GM13977 (cell line): Measurements from ENCODE around the gene NUDT19.

ENCODE experiments used
- DNase-seq: peaks from one replicate; pipeline ENCODE4 v3.0.0; 2012; ENCODE audit warnings: low spot score
- in situ Hi-C: fragments of 300-500 bp; cut with MboI; formaldehyde crosslinking; loops from one replicate; pipeline ENCODE4 v1.12.0; 2022; ENCODE audit warnings: low sequenced_read_pairs, low pct_unique_long_range_greater_than_20kb, mixed read lengths, inconsistent platforms; ENCODE audit not compliant: unreplicated experiment
- TF ChIP-seq, protein P1 (sequence below): IDR thresholded peaks from 2 replicates; pipeline ENCODE4 v1.5.1; 2012; ENCODE audit warnings: mild to moderate bottlenecking, control low read depth; ENCODE audit not compliant: insufficient read depth; ENCODE audit errors: extremely low read depth, missing control alignments

Gene NUDT19

DNA sequence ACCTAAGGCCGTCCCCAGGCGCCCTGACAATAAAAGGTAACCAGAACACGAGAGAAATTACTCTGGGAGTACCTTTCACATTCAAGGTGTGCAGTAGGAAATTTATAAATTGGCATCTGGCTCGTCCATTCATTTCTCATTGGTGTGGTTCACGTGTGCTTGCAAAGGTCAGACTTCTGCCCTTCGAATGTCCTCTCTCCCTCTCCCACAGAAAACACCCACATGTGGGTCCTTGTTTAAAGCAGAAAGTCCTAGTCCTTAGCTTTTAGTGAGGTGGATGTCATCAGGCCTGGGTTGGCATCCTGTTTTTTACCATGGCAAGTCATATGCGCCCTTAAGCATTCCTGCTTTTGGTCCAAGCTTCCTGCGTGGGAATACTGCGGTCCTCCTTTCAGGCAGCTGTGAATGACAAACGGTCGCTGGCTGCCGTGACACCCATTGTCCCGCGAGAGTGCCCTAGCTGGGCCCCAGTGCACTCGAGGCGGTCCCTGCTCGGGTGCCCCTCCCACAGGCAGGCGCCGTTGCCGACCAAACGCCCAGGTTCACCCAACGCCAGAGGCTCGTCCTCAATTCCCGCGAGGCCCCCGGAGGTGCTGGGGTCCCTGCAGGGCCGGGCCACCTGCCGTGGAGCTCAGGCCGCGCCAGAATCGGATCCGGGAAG, at the start of gene NUDT19:
NUDT19 (plus strand) TSS at position 531 of the 661 bp plus-strand sequence. CDS start 140 bp downstream, outside the sequence.
- TF ChIP-seq, protein P1, sequence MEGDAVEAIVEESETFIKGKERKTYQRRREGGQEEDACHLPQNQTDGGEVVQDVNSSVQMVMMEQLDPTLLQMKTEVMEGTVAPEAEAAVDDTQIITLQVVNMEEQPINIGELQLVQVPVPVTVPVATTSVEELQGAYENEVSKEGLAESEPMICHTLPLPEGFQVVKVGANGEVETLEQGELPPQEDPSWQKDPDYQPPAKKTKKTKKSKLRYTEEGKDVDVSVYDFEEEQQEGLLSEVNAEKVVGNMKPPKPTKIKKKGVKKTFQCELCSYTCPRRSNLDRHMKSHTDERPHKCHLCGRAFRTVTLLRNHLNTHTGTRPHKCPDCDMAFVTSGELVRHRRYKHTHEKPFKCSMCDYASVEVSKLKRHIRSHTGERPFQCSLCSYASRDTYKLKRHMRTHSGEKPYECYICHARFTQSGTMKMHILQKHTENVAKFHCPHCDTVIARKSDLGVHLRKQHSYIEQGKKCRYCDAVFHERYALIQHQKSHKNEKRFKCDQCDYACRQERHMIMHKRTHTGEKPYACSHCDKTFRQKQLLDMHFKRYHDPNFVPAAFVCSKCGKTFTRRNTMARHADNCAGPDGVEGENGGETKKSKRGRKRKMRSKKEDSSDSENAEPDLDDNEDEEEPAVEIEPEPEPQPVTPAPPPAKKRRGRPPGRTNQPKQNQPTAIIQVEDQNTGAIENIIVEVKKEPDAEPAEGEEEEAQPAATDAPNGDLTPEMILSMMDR = no peak
- in situ Hi-C loops = no loop called here
- DNase-seq = peak; percentile 91

DNA sequence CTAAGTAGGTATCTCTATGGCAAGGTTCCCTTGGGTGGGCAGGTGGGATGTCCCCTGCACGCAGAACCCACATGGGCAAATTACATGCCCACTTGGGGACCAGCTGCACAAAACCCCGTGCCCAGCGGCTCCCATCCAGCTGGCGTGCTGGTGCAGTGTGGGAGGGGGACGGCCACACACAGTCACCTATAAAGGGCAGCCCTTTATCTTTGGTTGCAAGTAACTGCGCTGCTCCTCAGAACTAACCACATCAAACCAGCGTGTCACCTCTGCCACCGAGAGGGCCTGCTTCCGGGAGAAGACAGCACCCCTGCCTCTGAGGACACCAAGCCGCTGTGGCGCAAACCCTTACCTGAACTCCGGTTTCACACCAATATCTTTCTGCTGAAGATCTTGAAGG, 48.9 kb upstream of the NUDT19 start:
- TF ChIP-seq, protein P1 = no peak
- no peak for DNase-seq
- in situ Hi-C loops = no loop called here

DNA sequence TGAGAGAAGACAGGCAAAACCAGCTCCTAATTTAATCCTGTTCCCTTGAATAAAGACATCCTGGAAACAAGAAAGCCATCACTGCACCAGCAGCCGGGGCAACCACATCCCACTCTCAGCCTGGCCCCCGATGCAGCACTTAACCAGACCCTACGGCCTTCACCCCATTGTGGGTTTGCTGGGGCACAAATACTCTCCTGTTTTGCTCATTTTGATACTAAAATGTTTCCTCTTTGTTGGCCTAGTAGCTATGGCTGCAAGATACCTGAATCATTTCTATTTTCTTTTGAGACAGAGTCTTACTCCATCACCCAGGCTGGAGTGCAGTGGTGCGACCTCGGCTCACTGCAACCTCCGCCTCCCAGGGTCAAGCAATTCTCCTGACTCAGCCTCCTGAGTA, 45.1 kb upstream of the NUDT19 start:
- in situ Hi-C loops = no loop called here
- TF ChIP-seq, protein P1 = no peak
- no peak for DNase-seq

DNA sequence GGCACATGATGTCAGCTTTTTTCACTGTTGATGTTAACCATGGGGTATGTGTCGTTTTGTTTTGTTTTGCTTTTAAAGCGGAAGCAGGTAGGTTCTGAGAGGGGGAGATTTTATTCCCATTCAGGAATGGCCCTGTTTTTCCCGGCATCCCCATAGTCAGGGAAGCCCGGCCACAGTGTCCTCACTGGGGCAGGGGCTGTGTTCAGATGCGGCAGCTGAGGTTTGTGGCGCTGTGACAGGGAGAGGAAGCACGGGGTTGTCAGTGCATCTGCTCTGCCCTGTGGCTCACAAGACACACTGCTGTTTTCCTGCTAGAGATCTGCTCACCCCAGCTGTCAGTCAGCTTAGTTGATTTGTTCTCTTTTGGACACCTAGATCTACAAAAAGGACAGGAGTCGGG, 44.3 kb upstream of the NUDT19 start:
- in situ Hi-C loops = no loop called here

DNA sequence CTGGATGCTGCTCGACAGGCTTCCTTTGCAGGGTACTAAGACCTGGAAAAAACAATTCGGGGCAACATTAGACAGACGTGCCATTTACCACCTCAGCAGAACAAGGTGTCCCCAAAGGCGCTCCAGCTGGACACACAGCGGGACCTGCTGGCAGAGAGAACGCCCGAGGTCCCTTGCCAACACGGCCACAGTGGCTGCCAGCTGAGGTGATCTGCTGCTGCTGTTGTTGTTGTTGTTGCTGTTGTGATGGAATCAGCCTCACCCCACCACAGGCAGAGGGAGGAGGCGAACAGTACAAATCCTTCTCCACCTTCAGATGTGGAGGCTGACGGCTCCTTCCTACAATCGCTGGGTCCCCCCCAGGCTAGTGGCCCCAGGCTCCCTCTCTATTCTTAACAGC, 41.9 kb upstream of the NUDT19 start:
- no peak for DNase-seq
- TF ChIP-seq, protein P1 = no peak
- in situ Hi-C loops = no loop called here

More for the DNA sequence above, 44.3 kb upstream of the NUDT19 start:
- no peak for DNase-seq
- TF ChIP-seq, protein P1 = no peak

DNA sequence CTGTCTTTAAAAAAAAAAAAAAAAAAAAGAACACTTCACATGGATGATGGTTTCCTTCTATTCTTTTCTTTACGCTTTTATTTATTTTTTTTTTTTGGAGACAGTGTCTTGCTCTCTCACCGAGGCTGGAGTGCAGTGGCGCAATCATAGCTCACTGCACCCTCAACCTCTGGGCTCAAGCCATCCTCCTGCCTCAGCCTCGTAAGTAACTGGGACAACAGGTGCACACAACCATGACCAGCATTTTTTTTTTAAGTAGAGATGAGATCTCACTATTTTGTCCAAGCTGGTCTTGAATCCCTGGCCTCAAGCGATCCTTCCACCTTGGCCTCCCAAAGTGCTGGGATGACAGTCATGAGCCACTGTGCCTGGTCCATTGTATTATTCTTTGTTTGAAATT, 41.0 kb upstream of the NUDT19 start:
- in situ Hi-C loops = no loop called here
- no peak for DNase-seq
- TF ChIP-seq, protein P1 = no peak
